Nucleus accumbens (tissue), 56 donors: ENCODE results near the gene SYT5.
"Not testable (repeated sequence)": the region's sequence is repeated elsewhere in the genome, so short reads cannot be mapped to it uniquely, and the experiment has no call there.

ENCODE experiments used
- DNase-seq, 56 donors: peaks; one replicate each; lab custom pipeline; 2025; lab: John Stamatoyannopoulos, UW

Gene SYT5

GRCh38 chr19:55208880-55209692 lies 29.0 kb upstream of the SYT5 start, which contains the start of gene PTPRH:
Gene PTPRH, minus strand, starts transcription at chr19:55209501. Its CDS starts 68 bp downstream, at chr19:55209433.
- no peak for DNase-seq

GRCh38 chr19:55206664-55207500 lies 26.8 kb upstream of the SYT5 start:
- DNase-seq, result peak in 36 of 56 donors; percentile 1 to 79 (median 30)

- not testable (repeated sequence) for DNase-seq
Measured at GRCh38 chr19:55202199-55202598, 22.1 kb upstream of the SYT5 start.

- no peak for DNase-seq
Measured at GRCh38 chr19:55199620-55200204, 19.6 kb upstream of the SYT5 start.

GRCh38 chr19:55198651-55199050 lies 18.6 kb upstream of the SYT5 start:
- no peak for DNase-seq

- peak in 2 of 56 donors; percentile 4 to 9 for DNase-seq
Measured at GRCh38 chr19:55197528-55197927, 17.4 kb upstream of the SYT5 start.

GRCh38 chr19:55196803-55197202 lies 16.7 kb upstream of the SYT5 start:
- DNase-seq, result no peak

GRCh38 chr19:55193481-55193880 lies 13.4 kb upstream of the SYT5 start:
- DNase-seq, result peak in 1 of 56 donors; percentile 17

- DNase-seq, result peak in 33 of 56 donors; percentile 3 to 74 (median 35)
Measured at GRCh38 chr19:55189403-55189835, 9.3 kb upstream of the SYT5 start.

GRCh38 chr19:55188625-55189024 lies 8.5 kb upstream of the SYT5 start:
- DNase-seq, result no peak

- DNase-seq, result no peak
Measured at GRCh38 chr19:55186080-55186479, 6.0 kb upstream of the SYT5 start.

GRCh38 chr19:55181740-55182139 lies 1.7 kb upstream of the SYT5 start:
- DNase-seq, result no peak

GRCh38 chr19:55178781-55179599 lies 1.1 kb downstream of the SYT5 start:
- peak in 55 of 56 donors; percentile 18 to 93 (median 82) for DNase-seq

- no peak for DNase-seq
Measured at GRCh38 chr19:55176076-55176475, 4.0 kb downstream of the SYT5 start.

- DNase-seq, result peak in 3 of 56 donors; percentile 1 to 14 (median 7)
Measured at GRCh38 chr19:55175117-55175867, 4.8 kb downstream of the SYT5 start.

GRCh38 chr19:55174425-55175116 lies 5.5 kb downstream of the SYT5 start:
- DNase-seq, result peak in 5 of 56 donors; percentile 5 to 33 (median 13)

- peak in 21 of 56 donors; percentile 2 to 68 (median 15) for DNase-seq
Measured at GRCh38 chr19:55173714-55174409, 6.2 kb downstream of the SYT5 start.

GRCh38 chr19:55173186-55173713 lies 6.8 kb downstream of the SYT5 start:
- no peak for DNase-seq
